Lower leg skin (tissue), 3 donors: ENCODE measurements around the gene ISG20L2.

ENCODE experiments used
- POLR2A ChIP-seq, 2 donors: fragments of 450-650 bp; IDR thresholded peaks; one replicate each; pipeline ENCODE4 v1.6.1; 2016 to 2017; ENCODE audit warnings: antibody characterized with exemption in 2 of 2, mild to moderate bottlenecking in 1 of 2, moderate library complexity in 1 of 2
- TF ChIP-seq, protein P1 (sequence below), 3 donors: fragments of 450-650 bp; IDR thresholded peaks; one replicate each; pipeline ENCODE4 v1.5.1; 2016; ENCODE audit warnings: antibody characterized with exemption in 3 of 3, mild to moderate bottlenecking in 3 of 3, moderate library complexity in 2 of 3

- TF ChIP-seq, protein P1, sequence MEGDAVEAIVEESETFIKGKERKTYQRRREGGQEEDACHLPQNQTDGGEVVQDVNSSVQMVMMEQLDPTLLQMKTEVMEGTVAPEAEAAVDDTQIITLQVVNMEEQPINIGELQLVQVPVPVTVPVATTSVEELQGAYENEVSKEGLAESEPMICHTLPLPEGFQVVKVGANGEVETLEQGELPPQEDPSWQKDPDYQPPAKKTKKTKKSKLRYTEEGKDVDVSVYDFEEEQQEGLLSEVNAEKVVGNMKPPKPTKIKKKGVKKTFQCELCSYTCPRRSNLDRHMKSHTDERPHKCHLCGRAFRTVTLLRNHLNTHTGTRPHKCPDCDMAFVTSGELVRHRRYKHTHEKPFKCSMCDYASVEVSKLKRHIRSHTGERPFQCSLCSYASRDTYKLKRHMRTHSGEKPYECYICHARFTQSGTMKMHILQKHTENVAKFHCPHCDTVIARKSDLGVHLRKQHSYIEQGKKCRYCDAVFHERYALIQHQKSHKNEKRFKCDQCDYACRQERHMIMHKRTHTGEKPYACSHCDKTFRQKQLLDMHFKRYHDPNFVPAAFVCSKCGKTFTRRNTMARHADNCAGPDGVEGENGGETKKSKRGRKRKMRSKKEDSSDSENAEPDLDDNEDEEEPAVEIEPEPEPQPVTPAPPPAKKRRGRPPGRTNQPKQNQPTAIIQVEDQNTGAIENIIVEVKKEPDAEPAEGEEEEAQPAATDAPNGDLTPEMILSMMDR (IDR thresholded peaks at IDR 0.05) = no peak
- no peak for TF ChIP-seq POLR2A (IDR thresholded peaks at IDR 0.05)
These were observed 1.9 kb downstream of the ISG20L2 start for GRCh38 chr1:156726549-156727226.
